Iris pigment epithelial cell (primary cell): Measurements from ENCODE around the gene DUSP22.

Experiments
- DNase-seq: peaks from one replicate; pipeline ENCODE4 v3.0.0-alpha.2; 2011; ENCODE audit warnings: low read depth

DUSP22 gene

DNA sequence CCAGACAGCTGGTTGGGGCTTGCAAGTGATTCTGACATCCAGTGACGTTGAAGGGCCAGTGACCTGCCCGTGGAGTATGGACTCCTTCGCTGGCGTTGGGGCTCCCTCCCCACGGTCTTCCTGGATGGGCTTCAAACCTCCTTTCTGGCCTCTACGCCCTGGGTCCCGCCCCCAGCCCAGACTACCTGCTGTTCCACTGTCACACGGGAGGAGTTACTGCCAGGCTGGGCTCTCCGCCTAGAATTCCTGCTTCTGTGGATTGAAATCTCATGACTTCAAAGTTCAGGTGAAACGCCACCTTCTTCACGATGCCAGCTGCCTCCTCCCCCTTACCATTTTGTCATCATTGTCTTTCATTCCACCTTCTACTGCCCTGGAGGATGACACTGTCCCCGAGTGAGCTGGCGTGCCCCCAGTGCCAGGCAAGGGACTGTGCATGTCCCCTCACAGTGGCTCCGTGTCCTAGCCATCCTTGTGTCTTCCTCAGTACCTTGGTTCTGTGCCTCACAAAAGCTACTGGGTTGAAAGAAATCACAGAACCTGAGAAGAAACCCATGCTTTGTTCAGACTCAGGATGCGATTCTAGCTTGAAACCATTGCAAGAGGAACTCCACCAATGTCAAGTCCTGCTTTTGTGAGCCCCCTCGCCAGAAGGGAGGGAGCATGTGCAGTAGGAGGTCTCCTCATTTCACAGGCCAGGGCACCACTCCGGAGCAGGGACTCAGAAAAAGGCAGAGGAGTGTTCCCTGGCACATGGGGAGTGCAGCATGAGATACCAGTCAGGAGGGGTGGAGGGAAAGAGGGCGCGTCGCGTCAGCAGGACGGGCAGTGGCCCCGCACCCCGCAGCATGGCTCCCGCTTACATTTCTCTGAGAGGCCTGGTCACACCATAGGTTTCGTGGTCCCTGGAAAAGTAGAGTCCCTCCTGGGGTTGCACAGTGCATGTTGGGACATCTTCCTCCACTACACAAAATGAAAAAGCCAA, 88.2 kb downstream of the DUSP22 start:
- no peak for DNase-seq

DNA sequence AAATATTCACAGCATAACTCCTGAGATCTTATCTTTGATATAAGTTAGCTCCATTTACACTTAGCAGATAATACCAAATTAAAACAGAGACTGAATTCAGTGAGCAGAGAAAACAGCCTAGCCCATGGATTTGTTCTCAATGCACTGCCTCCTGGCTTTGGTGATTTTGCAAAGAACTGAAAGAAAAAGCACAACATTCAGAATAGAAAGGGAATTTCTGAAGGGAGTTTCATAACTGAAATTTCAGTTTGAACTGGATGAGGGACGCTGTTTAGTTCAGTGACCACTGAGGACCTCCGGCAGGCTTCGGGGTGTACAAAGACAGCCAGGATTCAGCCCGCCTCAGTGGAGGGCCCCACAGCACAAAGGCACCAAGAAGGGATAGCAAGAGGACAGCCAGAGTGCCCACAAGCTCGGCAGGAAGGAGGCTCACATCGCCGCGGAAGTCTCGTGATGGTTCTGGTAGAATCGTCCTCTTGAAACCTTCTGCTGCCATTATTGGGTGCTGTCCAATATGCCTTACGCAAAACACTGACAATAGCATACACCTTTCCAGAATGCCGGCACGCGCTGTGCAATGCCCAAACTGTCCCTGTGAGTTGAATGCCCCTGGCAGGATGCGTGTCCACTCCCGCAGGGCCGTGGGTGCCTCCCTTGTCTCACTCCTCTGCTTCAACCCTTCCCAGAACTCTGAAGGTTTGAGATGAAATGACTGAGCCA, 89.6 kb downstream of the DUSP22 start:
- no peak for DNase-seq

DNA sequence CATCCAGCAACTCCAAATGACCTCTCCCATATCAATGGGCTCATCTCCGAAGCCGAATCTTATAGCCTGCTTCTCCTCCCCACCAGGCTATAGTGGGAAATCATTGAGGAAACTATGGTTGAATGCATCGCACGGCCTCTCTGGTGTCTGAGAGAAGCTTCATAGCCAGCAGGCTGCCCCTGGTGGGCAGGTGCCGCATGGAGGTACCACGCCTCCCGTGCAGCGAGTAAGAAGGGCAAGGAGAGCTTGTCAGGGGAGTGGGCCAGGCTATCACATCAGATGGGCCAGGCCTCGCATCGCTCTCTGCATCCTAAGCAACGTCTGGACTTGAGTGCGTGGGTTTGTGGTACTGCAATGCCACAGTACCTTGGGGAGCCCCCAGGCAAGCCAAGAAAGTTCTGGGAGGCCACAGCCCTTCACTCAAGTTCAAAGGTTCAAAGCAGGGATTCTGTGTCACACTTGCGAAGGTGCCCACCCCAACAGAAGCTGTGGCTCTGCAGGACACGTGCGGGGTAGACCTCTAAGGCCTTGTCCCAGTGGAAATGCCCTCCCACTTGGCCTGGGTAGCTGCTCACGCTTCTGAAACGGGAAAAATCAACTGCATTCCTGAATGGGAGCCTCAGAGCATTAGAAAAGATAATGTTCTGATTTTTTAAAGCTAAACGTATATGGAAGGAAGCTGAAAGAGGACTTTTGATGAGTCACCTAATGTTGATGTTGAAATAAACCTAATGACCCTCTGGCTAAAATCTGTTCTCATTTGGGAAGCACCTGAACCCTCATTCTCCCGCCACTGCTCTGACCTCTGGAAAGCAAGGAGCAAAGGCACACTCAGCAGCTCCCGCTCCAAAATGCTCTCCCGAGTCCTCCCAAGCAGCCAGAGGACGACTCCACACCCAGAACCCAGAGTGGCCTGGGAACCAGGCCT, 90.9 kb downstream of the DUSP22 start:
- no peak for DNase-seq

DNA sequence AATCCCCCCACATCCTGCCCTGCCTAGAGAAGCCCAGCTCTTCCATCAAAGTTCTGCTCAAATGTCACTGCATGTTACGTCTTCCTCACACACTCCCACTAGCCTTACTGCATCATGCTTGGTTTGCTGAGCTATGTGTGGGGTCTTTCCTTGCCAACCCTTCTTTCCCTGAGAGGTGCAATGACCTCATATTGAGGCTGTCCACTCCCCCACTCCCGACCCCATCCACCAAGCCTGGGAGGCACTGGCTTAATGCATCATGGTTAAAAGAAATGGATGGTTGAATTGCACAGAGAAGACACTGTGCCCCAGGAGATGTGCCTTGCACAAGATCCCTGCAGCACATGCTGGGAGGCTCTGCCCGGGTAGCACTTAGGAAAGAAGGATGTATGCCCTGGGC, 91.6 kb downstream of the DUSP22 start:
- no peak for DNase-seq

DNA sequence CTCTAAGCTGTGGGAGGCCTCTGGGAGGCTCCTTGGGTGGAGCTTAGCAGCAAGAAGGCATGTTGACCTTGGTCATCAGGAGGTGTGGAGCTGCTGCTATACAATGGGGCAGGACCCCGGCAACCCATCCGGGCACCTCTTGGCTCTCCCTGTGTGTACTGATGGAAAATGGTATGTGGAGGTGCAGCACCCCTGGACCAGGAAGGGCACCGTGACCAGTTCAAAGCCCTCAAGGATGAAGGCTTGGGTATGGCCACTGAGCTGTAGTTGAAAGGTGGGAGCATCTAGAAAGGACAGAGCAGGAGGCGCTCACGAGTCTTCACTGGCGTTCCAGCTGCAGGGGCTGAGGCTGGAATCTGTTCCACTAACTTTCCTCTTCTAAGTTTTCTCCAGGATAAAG, 92.6 kb downstream of the DUSP22 start:
- DNase-seq, result no peak

DNA sequence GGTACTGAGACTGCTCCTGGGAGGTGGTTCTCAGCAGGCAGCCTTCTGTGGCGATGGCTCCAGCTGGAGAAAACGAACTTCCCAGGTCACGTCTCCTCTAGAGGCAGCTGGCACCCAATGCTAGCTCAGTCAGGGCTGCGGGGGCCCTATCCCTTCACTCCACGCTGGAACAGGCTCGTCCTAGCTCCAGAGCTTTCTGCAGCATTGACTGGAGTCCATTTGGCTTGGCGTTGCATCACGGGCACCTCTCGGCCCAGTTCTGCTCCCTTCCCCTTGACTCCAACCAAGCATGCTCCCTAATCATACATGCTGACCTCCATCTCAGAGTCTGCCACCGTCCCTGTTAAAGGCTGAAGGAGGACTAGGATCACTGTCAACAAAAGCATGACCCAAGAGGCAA, 93.3 kb downstream of the DUSP22 start:
- DNase-seq, result no peak

DNA sequence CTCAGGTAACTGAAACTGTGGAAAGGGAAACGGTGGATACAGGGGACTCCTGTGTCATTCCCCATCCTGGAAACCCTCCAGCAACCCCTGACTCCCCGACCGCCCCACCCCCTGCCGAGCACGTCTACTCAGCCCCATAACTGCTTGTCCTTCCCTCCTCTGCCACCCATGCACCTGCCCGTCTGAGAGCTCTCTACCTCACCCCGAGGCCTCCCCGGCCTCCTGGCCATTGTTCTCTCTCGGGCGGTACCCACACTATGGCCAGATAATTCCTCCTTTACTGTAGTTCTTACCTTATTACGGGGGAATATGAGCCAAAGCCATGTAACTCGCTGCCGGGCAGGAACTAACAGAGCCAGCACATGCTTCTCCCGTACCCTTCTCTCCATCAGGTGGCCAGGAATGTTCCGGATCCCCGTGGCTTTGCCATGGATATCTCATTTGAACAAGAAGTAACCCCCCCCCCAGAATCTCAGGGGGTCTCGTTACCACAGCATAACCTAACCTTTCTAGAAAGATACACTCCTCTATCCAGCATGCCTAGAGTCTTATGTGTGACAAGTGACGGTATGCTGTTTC, 94.5 kb downstream of the DUSP22 start:
- no peak for DNase-seq

DNA sequence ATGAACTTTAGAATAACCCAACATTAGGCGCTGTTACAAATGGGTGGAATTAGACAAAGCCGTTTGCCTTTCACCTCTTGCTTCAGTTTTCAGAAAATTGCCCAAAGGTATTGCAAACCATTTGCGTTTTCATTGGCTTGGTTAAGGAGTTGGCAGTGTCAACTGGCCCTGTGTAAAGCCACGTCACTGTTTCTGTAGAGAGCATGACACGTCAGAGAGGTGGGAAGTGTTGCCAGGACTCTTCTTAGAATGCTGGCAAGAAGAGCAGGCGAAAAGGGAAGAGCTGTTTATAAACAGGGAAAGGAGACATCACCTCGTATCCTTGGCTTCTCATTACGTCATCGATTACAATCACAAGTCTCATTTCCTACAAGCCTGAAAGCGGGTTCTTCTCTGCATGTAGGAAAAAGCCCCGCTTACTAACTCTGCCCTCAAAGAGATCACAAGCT, 95.0 kb downstream of the DUSP22 start:
- peak; percentile 47 for DNase-seq

DNA sequence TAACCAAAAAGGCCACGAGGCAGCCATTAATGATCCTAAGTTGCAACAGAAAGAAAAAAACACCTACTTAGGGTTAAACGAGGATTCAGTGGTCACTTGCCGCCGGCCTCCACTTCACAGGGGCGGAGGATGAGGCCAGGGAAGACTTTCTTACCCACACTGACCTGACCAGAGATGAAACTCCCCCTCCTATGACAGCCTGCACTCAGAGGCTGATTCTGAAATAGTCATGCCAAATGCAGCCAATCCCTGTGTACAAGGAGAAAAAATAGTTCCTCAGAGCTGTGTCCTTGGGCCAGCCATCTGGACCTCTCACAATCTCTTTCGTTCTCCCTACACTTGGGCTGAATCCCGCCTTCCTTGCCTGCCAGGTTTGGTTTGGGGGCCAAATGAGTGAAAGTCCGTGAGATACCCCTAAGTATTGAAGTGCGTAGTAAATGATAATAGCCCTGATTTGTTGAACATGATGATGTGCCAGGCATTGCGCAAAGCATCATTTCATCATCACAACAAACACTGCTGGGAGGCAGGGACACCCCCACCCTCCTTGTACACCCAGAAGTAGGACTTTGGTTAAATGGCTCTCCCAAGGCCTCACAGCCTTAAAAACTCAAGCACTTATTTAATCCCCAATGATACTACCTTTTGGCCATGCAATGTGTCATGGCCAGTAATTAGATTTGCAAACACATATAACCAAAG, 96.1 kb downstream of the DUSP22 start:
- peak; percentile 26 for DNase-seq

DNA sequence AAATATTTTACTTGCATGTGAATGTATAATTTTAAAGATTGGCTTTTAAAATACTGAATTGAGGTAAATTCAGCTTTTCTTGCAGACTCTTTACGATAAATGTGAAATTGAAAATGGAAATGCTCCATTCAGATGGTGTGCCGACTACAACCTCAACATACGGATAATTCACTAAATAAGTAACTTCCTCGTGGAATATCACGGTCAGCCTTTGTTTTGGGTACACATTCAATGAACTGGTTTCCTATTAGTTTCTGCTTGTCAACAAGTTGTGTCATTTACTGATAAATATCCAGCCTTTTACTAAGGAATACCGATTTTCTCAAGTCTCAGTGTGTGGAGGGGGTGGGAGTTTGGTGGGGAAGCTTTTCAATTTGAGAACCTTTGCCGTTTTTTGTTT, 96.9 kb downstream of the DUSP22 start:
- DNase-seq, result no peak

DNA sequence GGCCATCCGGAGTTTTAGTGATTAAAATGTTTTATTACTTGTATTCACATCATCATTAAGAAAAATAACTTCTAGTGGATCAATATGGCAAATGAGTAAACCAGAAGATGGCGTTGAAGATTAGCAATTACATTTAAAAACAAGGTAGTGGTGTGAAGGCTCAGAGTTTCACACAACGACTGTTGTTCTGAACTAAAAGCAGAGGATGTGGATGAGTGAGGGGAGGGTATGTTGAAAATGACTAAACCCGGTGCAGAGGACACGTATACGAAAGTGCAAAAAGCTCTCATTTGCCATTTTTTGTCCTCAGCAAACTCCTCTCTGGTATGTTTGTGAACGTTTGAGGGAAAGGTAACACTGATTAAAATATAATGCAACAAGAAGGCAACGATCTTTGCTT, 97.3 kb downstream of the DUSP22 start:
- no peak for DNase-seq

DNA sequence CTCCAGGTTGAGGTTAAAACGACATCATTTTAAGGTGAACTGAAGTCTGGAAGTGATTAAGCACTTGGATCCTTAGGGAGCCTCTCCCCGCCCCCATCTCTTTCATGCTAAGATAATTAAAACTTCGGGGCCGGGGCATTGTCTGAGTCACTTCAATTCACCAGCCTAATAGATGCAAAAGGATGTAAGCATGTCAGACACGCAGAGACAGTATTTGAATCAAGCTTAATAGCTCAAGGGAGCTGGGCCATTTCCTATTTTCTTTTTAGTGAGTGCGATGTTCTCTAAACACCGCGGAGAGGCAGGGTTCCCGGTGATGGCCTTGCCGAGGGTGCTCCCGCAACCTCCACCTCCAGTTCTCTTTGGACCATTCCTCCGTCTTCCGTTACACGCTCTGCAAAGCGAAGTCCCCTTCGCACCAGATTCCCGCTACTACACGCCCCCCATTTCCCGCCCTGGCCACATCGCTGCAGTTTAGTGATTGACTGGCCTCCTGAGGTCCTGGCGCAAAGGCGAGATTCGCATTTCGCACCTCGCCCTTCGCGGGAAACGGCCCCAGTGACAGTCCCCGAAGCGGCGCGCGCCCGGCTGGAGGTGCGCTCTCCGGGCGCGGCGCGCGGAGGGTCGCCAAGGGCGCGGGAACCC, 98.7 kb downstream of the DUSP22 start:
- no peak for DNase-seq

DNA sequence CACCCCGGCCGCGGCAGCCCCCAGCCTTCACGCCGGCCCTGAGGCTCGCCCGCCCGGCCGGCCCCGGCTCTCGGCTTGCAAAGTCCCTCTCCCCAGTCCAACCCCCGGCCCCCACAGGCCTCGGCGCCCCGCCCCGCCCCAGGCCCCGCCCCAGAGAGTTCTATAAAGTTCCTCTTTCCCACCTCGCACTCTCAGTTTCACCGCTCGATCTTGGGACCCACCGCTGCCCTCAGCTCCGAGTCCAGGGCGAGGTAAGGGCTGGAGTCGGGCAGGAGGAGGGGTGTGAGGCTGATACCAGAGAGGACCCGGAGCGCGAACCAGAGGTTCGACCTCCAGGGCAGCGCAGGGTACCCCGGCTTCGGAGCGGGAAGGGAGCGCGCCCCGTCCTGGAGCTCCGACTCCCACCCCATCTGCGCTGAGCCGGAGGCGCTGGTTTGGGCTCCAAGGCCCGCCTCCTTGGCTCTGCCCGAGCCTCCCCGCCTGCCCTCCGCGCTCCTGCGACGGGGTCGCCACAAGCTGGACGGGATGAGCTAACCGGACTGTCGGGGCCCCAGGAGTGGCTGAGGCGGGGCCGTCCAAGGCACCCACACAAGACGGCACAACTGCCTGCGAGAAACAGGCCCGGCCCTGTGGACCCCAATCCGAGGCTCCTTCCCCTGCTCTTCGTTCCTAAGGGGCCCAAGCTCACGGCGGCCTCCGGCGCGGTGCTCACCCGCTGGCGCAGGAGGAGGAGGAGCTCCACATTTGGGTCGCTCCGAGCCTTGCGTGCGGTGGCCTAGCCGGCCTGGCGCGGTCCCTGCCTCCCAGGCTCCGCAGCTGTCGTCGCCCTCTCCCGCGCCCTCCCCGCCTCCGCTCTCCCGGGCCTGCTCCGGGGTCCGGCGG, 99.5 kb downstream of the DUSP22 start, which contains the start of gene IRF4:
Gene IRF4 (plus strand): TSS at position 194 of the 882 bp plus-strand sequence. CDS start 1,401 bp downstream, outside the sequence.
- DNase-seq, result no peak

DNA sequence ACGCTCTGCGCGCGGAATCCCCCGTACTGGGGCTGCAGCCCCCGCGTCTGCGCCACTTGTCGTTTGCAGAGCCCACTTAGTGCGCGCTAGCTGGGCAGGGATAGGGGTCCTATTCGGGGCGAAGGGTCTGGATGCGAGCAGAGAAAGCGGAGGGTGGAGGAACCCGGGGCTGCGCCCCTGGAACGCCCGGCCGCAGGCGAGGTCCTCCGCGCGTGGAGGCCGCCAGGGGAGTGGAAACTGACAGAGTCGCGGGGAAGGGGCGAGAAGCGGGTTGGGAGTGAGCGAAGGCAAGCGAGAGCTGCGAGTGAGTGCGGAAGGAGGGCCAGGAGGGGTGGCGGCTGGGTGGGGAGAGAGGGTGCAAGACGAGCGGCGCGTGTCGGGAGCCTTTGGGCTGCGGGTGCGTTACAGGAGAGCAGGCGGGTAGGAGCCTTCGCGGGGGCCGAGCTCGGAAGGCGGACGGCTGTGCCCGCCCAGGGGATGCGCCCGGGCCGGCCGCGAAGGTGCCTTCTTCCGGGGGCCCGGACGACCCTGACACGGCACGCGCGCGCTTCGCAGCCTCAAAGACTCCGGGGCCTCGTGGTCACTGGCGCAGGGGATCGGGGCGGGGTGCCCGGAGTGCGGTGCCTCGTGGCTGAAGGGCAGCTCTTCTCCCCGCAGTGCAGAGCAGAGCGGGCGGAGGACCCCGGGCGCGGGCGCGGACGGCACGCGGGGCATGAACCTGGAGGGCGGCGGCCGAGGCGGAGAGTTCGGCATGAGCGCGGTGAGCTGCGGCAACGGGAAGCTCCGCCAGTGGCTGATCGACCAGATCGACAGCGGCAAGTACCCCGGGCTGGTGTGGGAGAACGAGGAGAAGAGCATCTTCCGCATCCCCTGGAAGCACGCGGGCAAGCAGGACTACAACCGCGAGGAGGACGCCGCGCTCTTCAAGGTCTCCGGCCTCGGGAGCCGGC, 100.4 kb downstream of the DUSP22 start:
- peak; percentile 9 for DNase-seq

DNA sequence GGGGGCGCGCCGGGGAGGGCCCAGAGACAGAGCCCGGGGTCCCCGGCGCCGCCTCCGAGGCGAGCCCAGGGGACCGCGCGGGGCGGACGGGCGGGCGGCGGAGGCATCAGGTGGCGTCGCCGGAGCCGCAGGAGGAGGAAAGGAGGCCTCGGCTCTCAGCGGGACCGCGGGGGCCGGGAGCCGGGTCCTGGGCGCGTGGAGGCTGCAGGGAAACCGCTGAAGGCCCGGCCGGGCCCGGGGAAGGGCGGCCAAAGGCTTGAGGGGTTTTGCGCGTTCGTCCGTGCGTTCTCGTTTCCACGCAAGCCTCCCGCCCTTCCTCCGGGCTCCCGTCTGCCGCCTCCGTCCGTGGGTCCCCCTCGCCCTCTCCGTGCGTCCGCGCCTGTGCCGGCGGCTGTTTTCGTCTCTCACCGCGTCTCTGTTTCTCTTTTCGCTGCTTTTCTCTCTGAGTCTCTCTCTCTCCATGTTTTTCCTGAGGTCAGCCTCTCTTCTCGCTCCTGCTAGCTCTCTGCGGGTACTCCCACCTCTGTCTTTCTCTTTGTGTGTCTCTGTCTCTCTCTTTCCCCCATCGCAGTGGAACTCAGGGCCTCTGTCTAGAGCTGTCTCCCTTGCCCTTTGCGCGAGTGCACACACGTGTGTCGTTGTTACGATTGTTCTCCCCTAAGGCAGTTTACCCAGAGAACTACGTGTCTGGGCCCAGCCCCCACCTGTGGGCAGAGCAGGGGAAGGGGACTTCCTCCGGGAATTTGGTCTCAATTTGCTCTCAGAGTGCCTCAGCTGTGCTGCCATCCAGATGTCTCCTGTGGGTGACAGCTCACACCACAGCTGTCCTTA, 101.3 kb downstream of the DUSP22 start:
- no peak for DNase-seq

DNA sequence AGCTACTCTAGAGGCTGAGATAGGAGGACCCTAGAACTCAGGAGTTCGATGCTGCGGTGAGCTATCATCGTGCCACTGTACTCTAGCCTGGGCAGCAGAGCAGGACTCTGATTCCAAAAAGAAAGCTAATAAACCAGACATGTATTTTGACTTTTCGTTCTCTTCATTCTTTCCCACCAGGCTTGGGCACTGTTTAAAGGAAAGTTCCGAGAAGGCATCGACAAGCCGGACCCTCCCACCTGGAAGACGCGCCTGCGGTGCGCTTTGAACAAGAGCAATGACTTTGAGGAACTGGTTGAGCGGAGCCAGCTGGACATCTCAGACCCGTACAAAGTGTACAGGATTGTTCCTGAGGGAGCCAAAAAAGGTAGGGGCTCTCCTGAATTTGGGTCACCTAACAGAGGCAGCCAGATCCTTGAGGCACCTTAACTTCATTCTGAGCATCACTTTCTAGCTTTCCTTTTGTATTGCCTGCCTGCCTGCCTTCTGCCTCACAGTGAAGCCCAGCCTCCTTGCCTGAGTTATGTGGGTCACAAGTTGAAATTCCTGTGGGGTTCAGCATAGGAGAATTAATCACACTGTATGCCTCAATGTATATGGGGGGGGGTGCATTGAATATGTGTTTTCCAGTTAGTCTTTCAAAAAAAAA, 102.5 kb downstream of the DUSP22 start:
- DNase-seq, result no peak
